Measurements from ENCODE around the gene OTUB2.
A peak's percentile ranks its signal among the peaks of the same experiment; 100 is the strongest.

Gene OTUB2

GRCh38 chr14:94021416-94022157 is 4.6 kb upstream of the OTUB2 start:
- no peak for DNase-seq

GRCh38 chr14:94022532-94023411 is 3.4 kb upstream of the OTUB2 start:
- no peak for DNase-seq

GRCh38 chr14:94024549-94024948 is 1.6 kb upstream of the OTUB2 start:
- DNase-seq, result no peak

- no peak for DNase-seq
Observed at GRCh38 chr14:94025720-94026119, 420 bp upstream of the OTUB2 start.

- DNase-seq, result no peak
Observed at GRCh38 chr14:94026889-94027469, 839 bp downstream of the OTUB2 start.

GRCh38 chr14:94027566-94028449 is 1.7 kb downstream of the OTUB2 start:
- DNase-seq, result no peak

GRCh38 chr14:94028450-94028826 is 2.3 kb downstream of the OTUB2 start:
- no peak for DNase-seq

- no peak for DNase-seq
Observed at GRCh38 chr14:94029265-94029664, 3.1 kb downstream of the OTUB2 start.

GRCh38 chr14:94029671-94030203 is 3.6 kb downstream of the OTUB2 start:
- DNase-seq, result no peak

- DNase-seq, result no peak
Observed at GRCh38 chr14:94030571-94030970, 4.4 kb downstream of the OTUB2 start.

GRCh38 chr14:94031161-94031882 is 5.2 kb downstream of the OTUB2 start:
- DNase-seq, result no peak

- no peak for DNase-seq
Observed at GRCh38 chr14:94031883-94032279, 5.7 kb downstream of the OTUB2 start.

GRCh38 chr14:94034886-94035285 is 8.7 kb downstream of the OTUB2 start:
- no peak for DNase-seq

- DNase-seq, result peak; percentile 37
Observed at GRCh38 chr14:94036313-94037167, 10.4 kb downstream of the OTUB2 start.

GRCh38 chr14:94037954-94038353 is 11.8 kb downstream of the OTUB2 start:
- DNase-seq, result no peak

- no peak for DNase-seq
Observed at GRCh38 chr14:94038510-94038909, 12.4 kb downstream of the OTUB2 start.

GRCh38 chr14:94038921-94039629 is 12.9 kb downstream of the OTUB2 start:
- DNase-seq, result no peak

GRCh38 chr14:94040247-94040646 is 14.1 kb downstream of the OTUB2 start:
- no peak for DNase-seq

GRCh38 chr14:94040796-94041195 is 14.7 kb downstream of the OTUB2 start:
- no peak for DNase-seq
